Psoas muscle (tissue), 8 donors: Measurements from ENCODE around the gene DNAJB2. TPM values are rescaled to one million over a fixed set of nuclear protein-coding genes. Genes with fewer than 3 reads are reported as not detected.

Experiments
- ATAC-seq, 4 donors: fragments of 200-7000 bp; cut with Tn5 transposase; one replicate each; pipeline ENCODE4 v1.9.1; 2020; ENCODE audit warnings: moderate library complexity in 3 of 4, mild to moderate bottlenecking in 2 of 4
- DNase-seq, 2 donors: peaks; one replicate each; pipeline ENCODE4 v3.0.0-alpha.2; 2020
- H3K27ac ChIP-seq: fragments of 200-600 bp; one replicate; pipeline ENCODE4 v1.8.0; 2022
- H3K27me3 ChIP-seq, 3 donors: fragments of 200-600 bp in 1 of 3; one replicate each; pipeline versions ENCODE4 v1.6.1 to v1.8.0; 2013 to 2022; ENCODE audit warnings: low read length in 2 of 3, mild to moderate bottlenecking in 2 of 3, moderate library complexity in 1 of 3; ENCODE audit not compliant: insufficient read depth in 3 of 3
- H3K36me3 ChIP-seq, 2 donors: fragments of 200-600 bp in 1 of 2; one replicate each; pipeline versions ENCODE4 v1.6.1 to v1.8.0; 2013 to 2022; ENCODE audit warnings: low read depth in 1 of 2, mild to moderate bottlenecking in 1 of 2, moderate library complexity in 1 of 2; ENCODE audit not compliant: insufficient read depth in 1 of 2
- H3K4me1 ChIP-seq: fragments of 200-600 bp; one replicate; pipeline ENCODE4 v1.8.0; 2022
- H3K4me3 ChIP-seq: fragments of 200-600 bp; one replicate; pipeline ENCODE4 v1.8.0; 2022; ENCODE audit warnings: mild to moderate bottlenecking
- H3K9me3 ChIP-seq: fragments of 200-600 bp; one replicate; pipeline ENCODE4 v1.8.0; 2022
- WGBS, 3 donors: extraction: QIAGEN DNeasy Blood & Tissue Kit; methylation state at CpG; one replicate each; pipeline versions ENCODE4 v1.1.6 to v1.1.7; 2013; 5-methylcytosine and 5-hydroxymethylcytosine counted together
- intact Hi-C, 2 donors: fragments of 100-400 bp; cut with DNase I; formaldehyde crosslinking; loops; one replicate each; pipeline versions ENCODE4 v1.11.0 to v1.14.2; 2022
- polyA plus RNA-seq, 3 donors: library from polyadenylated mRNA; stranded (reverse); fragments of 200-250 nt; gene quantifications; one replicate each; pipeline ENCODE4 v1.2.3, GENCODE V29; 2013
- total RNA-seq, 4 donors: library from RNA; stranded (reverse); fragmentation: NEBNext Ultra II Directional in 2 of 4; extraction: Animal tissue kit (Norgen Biotek cat#: 25700) in 2 of 4; gene quantifications; one replicate each; pipeline versions ENCODE4 v1.2.1 to v1.2.4, GENCODE V29; 2021 to 2023
- TF ChIP-seq, protein P1 (sequence below): fragments of 200-600 bp; IDR thresholded peaks from one replicate; pipeline ENCODE4 v1.8.0; 2022; ENCODE audit warnings: antibody characterized with exemption
- donor health status: healthy with polysubstance abuse.
- donor health status: DM: no; HTN: no; CAD: no; lungs with moderate emphysema.
- donor health status: Bipolar disorder and iron deficiency.
- donor health status: healthy.
- donor health status: DM: yes; HTN: yes; CAD: no.
- donor health status: DM: no; HTN: no; CAD: no.
- donor health status: DM: no; HTN: no; CAD: no.
- donor health status: DM: yes; HTN: yes; CAD: no.

DNAJB2 gene
- total and polyA plus RNA-seq, 7 donors, result 93.1 to 204 (median 105) TPM

DNA sequence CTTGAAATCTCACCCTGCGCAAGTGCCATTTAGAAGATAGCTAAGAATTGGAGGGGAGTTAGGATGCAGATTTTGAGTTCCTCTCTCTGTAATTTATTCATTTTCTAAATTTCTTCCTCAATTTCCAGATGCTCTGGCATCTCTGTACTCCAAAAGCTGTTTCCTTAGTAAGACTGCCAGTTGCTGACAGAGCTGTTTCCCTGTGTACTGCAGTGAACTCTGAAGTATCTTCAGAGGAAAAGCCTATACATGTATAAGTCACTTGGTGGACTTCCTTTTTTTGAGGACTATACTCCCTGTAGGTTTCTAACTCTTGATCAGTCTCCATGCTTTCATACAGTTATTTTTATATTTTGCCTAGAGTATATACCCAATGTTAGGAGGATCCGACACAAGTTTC is 54.9 kb downstream of the DNAJB2 start:
- Histone ChIP-seq H3K36me3 (no peaks in the 10 kb centered on the region), H3K9me3 (no peaks in the 10 kb centered on the region), H3K27me3 (peaks cover 12 to 35% (median 13%) of the 10 kb centered on the region in 3 donors), H3K4me3 (no peak overlapping the region), H3K4me1 (no peaks in the 10 kb centered on the region), H3K27ac (no peak overlapping the region)
- intact Hi-C loops, result no loop called here
- ATAC-seq (no peak), DNase-seq (no peak)
- TF ChIP-seq, protein P1, sequence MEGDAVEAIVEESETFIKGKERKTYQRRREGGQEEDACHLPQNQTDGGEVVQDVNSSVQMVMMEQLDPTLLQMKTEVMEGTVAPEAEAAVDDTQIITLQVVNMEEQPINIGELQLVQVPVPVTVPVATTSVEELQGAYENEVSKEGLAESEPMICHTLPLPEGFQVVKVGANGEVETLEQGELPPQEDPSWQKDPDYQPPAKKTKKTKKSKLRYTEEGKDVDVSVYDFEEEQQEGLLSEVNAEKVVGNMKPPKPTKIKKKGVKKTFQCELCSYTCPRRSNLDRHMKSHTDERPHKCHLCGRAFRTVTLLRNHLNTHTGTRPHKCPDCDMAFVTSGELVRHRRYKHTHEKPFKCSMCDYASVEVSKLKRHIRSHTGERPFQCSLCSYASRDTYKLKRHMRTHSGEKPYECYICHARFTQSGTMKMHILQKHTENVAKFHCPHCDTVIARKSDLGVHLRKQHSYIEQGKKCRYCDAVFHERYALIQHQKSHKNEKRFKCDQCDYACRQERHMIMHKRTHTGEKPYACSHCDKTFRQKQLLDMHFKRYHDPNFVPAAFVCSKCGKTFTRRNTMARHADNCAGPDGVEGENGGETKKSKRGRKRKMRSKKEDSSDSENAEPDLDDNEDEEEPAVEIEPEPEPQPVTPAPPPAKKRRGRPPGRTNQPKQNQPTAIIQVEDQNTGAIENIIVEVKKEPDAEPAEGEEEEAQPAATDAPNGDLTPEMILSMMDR, result no peak
- 74 to 98% (median 97%) methylated on average over 2 of the region's 2 CpGs for WGBS, 3 donors

DNA sequence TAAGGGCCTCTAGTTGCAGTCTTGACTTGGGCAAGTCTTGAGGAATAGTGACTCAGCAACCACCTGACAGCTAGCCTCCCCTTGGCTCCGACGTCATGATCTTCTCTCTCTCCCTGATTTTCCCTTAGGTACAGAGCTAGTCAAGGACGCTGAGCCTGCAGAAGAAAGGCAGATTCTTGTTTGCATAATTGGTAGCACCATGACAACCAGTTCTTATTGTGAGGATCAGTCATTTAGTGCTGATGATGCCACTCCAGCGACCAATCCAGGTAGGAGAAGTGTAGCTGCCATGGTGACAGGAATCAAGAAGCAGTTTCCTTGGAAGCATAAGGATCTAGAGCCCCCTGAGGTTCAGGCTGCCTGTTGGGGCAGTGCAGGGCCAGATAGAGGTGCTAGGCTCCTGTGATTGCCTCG is 56.2 kb downstream of the DNAJB2 start:
- H3K4me3 ChIP-seq, result no peak overlapping the region
- TF ChIP-seq, protein P1, result no peak
- no peaks in the 10 kb centered on the region for H3K4me1 ChIP-seq
- H3K36me3 ChIP-seq, result no peaks in the 10 kb centered on the region
- no peak overlapping the region for H3K27ac ChIP-seq
- WGBS, 3 donors, result 22 to 49% (median 41%) methylated on average over 5 of the region's 5 CpGs
- no peak for DNase-seq
- intact Hi-C loops, result no loop called here
- H3K27me3 ChIP-seq, result peaks cover 12 to 46% (median 13%) of the 10 kb centered on the region in 3 donors
- no peak for ATAC-seq
- H3K9me3 ChIP-seq, result no peaks in the 10 kb centered on the region

Other genes starting within 250 kb of the DNAJB2 start
- not detected for gene CFAP65, start 237.8 kb upstream of the DNAJB2 start, total RNA-seq
- not detected for gene CFAP65, start 237.8 kb upstream of the DNAJB2 start, polyA plus RNA-seq
- gene IHH, start 218.4 kb upstream of the DNAJB2 start, total RNA-seq, result not detected
- gene IHH, start 218.4 kb upstream of the DNAJB2 start, polyA plus RNA-seq, result under 1 TPM in 2 of 3 donors, not detected in 1; 0.03 to 0.12 TPM
- 10 to 100 TPM; 11.5 to 18.5 (median 13.4) TPM for gene NHEJ1, start 118.6 kb upstream of the DNAJB2 start, total RNA-seq
- 10 to 100 TPM; 10.7 to 20.5 (median 15.5) TPM for gene NHEJ1, start 118.6 kb upstream of the DNAJB2 start, polyA plus RNA-seq
- gene SLC23A3, start 109.3 kb upstream of the DNAJB2 start, total RNA-seq, result under 1 TPM in 3 of 4 donors, not detected in 1; 0.12 to 0.86 (median 0.16) TPM
- gene SLC23A3, start 109.3 kb upstream of the DNAJB2 start, polyA plus RNA-seq, result under 1 TPM; 0.09 to 0.25 (median 0.10) TPM
- gene CNPPD1, start 102.4 kb upstream of the DNAJB2 start, total RNA-seq, result 10 to 100 TPM; 58.5 to 76.0 (median 70.0) TPM
- 10 to 100 TPM; 71.0 to 81.5 (median 72.7) TPM for gene CNPPD1, start 102.4 kb upstream of the DNAJB2 start, polyA plus RNA-seq
- 10 to 100 TPM; 28.1 to 38.1 (median 37.1) TPM for gene RETREG2, start 101.1 kb upstream of the DNAJB2 start, total RNA-seq
- gene RETREG2, start 101.1 kb upstream of the DNAJB2 start, polyA plus RNA-seq, result 10 to 100 TPM; 36.5 to 71.4 (median 62.2) TPM
- 10 to 100 TPM; 19.0 to 26.6 (median 22.1) TPM for gene ZFAND2B, start 72.6 kb upstream of the DNAJB2 start, total RNA-seq
- 10 to 100 TPM; 22.4 to 46.2 (median 32.6) TPM for gene ZFAND2B, start 72.6 kb upstream of the DNAJB2 start, polyA plus RNA-seq
- 10 to 100 TPM; 24.4 to 55.7 (median 43.5) TPM for gene ABCB6, start 60.4 kb upstream of the DNAJB2 start, total RNA-seq
- gene ABCB6, start 60.4 kb upstream of the DNAJB2 start, polyA plus RNA-seq, result 10 to 100 TPM; 31.0 to 64.9 (median 42.2) TPM
- 100 to 1,000 TPM; 111 to 180 (median 122) TPM for gene ATG9A, start 49.7 kb upstream of the DNAJB2 start, total RNA-seq
- gene ATG9A, start 49.7 kb upstream of the DNAJB2 start, polyA plus RNA-seq, result 100 to 1,000 TPM in 1 of 3 donors, 10 to 100 TPM in 2; 41.6 to 107 (median 74.0) TPM
- 10 to 100 TPM in 3 of 4 donors, 1 to 10 TPM in 1; 9.3 to 29.4 (median 15.2) TPM for gene ANKZF1, start 49.6 kb upstream of the DNAJB2 start, total RNA-seq
- 10 to 100 TPM in 2 of 3 donors, 1 to 10 TPM in 1; 8.7 to 27.8 (median 14.9) TPM for gene ANKZF1, start 49.6 kb upstream of the DNAJB2 start, polyA plus RNA-seq
- 1 to 10 TPM in 1 of 4 donors, under 1 TPM in 3; 0.59 to 1.6 (median 0.92) TPM for gene GLB1L, start 33.9 kb upstream of the DNAJB2 start, total RNA-seq
- gene GLB1L, start 33.9 kb upstream of the DNAJB2 start, polyA plus RNA-seq, result 1 to 10 TPM in 1 of 3 donors, under 1 TPM in 2; 0.55 to 3.7 (median 0.82) TPM
- 10 to 100 TPM; 11.6 to 16.7 (median 14.3) TPM for gene STK16, start 33.9 kb upstream of the DNAJB2 start, total RNA-seq
- gene STK16, start 33.9 kb upstream of the DNAJB2 start, polyA plus RNA-seq, result 10 to 100 TPM; 15.8 to 38.5 (median 29.7) TPM
- gene TUBA4B, start 26.1 kb upstream of the DNAJB2 start, total RNA-seq, result not detected
- gene TUBA4B, start 26.1 kb upstream of the DNAJB2 start, polyA plus RNA-seq, result under 1 TPM in 1 of 3 donors, not detected in 2; 0.06 TPM
- gene TUBA4A, start 25.4 kb upstream of the DNAJB2 start, total RNA-seq, result 100 to 1,000 TPM; 522 to 707 (median 613) TPM
- 100 to 1,000 TPM; 291 to 618 (median 508) TPM for gene TUBA4A, start 25.4 kb upstream of the DNAJB2 start, polyA plus RNA-seq
- gene PTPRN, start 30.0 kb downstream of the DNAJB2 start, total RNA-seq, result 1 to 10 TPM in 1 of 4 donors, under 1 TPM in 1, not detected in 2; 0.91 to 1.1 TPM
- under 1 TPM; 0.03 to 0.17 (median 0.04) TPM for gene PTPRN, start 30.0 kb downstream of the DNAJB2 start, polyA plus RNA-seq
- gene RESP18, start 53.4 kb downstream of the DNAJB2 start, total RNA-seq, result not detected
- gene RESP18, start 53.4 kb downstream of the DNAJB2 start, polyA plus RNA-seq, result not detected
- gene DNPEP, start 108.5 kb downstream of the DNAJB2 start, total RNA-seq, result 10 to 100 TPM; 60.9 to 88.3 (median 63.9) TPM
- gene DNPEP, start 108.5 kb downstream of the DNAJB2 start, polyA plus RNA-seq, result 10 to 100 TPM; 46.7 to 93.1 (median 68.7) TPM
- over 10,000 TPM; 12,653 to 14,820 (median 13,821) TPM for gene DES, start 139.0 kb downstream of the DNAJB2 start, total RNA-seq
- over 10,000 TPM in 2 of 3 donors, 1,000 to 10,000 TPM in 1; 8,143 to 13,925 (median 13,727) TPM for gene DES, start 139.0 kb downstream of the DNAJB2 start, polyA plus RNA-seq
- 100 to 1,000 TPM; 239 to 419 (median 304) TPM for gene SPEG, start 155.5 kb downstream of the DNAJB2 start, total RNA-seq
- gene SPEG, start 155.5 kb downstream of the DNAJB2 start, polyA plus RNA-seq, result 100 to 1,000 TPM in 2 of 3 donors, 10 to 100 TPM in 1; 34.8 to 190 (median 133) TPM
- 10 to 100 TPM; 14.4 to 23.4 (median 18.2) TPM for gene GMPPA, start 219.5 kb downstream of the DNAJB2 start, total RNA-seq
- 10 to 100 TPM; 20.0 to 33.8 (median 26.9) TPM for gene GMPPA, start 219.5 kb downstream of the DNAJB2 start, polyA plus RNA-seq
- under 1 TPM in 2 of 4 donors, not detected in 2; 0.30 to 0.34 TPM for gene ASIC4, start 235.1 kb downstream of the DNAJB2 start, total RNA-seq
- under 1 TPM in 2 of 3 donors, not detected in 1; 0.03 to 0.23 TPM for gene ASIC4, start 235.1 kb downstream of the DNAJB2 start, polyA plus RNA-seq